LHCN-M2 (cell line): ENCODE measurements around the gene TECPR2. TPM values are rescaled to one million over a fixed set of nuclear protein-coding genes. Genes with fewer than 3 reads are reported as not detected.
A peak's percentile ranks its signal among the peaks of the same experiment; 100 is the strongest.
"Not testable (repeated sequence)": the region's sequence is repeated elsewhere in the genome, so short reads cannot be mapped to it uniquely, and the experiment has no call there.

ENCODE experiments used
- DNase-seq: peaks from one replicate; pipeline ENCODE4 v3.0.0-alpha.2; 2012; ENCODE audit warnings: low read depth
- polyA plus RNA-seq: library from polyadenylated mRNA; unstranded; fragments of >200 nt; gene quantifications from one replicate; pipeline ENCODE4 v1.2.1, GENCODE V29; 2012; ENCODE audit warnings: missing spikeins
- total RNA-seq: library from RNA; depleted of rRNA; stranded (reverse); fragments of >200 nt; gene quantifications from 2 replicates; pipeline ENCODE4 v1.2.3, GENCODE V29; 2014; rRNA removed

Gene TECPR2
- 20.4 and 21.7 TPM in 2 replicates for total RNA-seq
- 8.9 TPM for polyA plus RNA-seq

GRCh38 chr14:102362545-102363181 lies at the start of gene TECPR2, which contains the start of gene CINP:
Gene TECPR2, plus strand, starts transcription at chr14:102362941. Its CDS starts 13,781 bp downstream, at chr14:102376722.
Gene CINP, minus strand, starts transcription at chr14:102362890. Its CDS starts 39 bp downstream, at chr14:102362851.
- peak; percentile 92 for DNase-seq

- peak; percentile 78 for DNase-seq
Measured at GRCh38 chr14:102314242-102315011, 48.3 kb upstream of the TECPR2 start.

GRCh38 chr14:102315121-102315520 lies 47.6 kb upstream of the TECPR2 start:
- DNase-seq: no peak

GRCh38 chr14:102316338-102316742 lies 46.4 kb upstream of the TECPR2 start:
- peak; percentile 79 for DNase-seq

GRCh38 chr14:102316743-102317563 lies 45.8 kb upstream of the TECPR2 start:
- peak; percentile 92 for DNase-seq

GRCh38 chr14:102317564-102318248 lies 45.0 kb upstream of the TECPR2 start:
- DNase-seq: no peak

GRCh38 chr14:102318781-102319276 lies 43.9 kb upstream of the TECPR2 start:
- DNase-seq: no peak

- peak; percentile 86 for DNase-seq
Measured at GRCh38 chr14:102319351-102320032, 43.2 kb upstream of the TECPR2 start, which contains the start of gene ZNF839. Gene ZNF839, plus strand, starts transcription at chr14:102319746. Its CDS starts 20 bp downstream, at chr14:102319766.

- DNase-seq: peak; percentile 33
Measured at GRCh38 chr14:102320033-102320660, 42.6 kb upstream of the TECPR2 start.

GRCh38 chr14:102320671-102321455 lies 41.9 kb upstream of the TECPR2 start:
- no peak for DNase-seq

GRCh38 chr14:102321456-102322422 lies 41.0 kb upstream of the TECPR2 start:
- DNase-seq: no peak

- DNase-seq: peak; percentile 90
Measured at GRCh38 chr14:102323102-102323501, 39.6 kb upstream of the TECPR2 start.

GRCh38 chr14:102325791-102326345 lies 36.9 kb upstream of the TECPR2 start:
- DNase-seq: no peak

- no peak for DNase-seq
Measured at GRCh38 chr14:102326583-102326982, 36.2 kb upstream of the TECPR2 start.

- DNase-seq: not testable (repeated sequence)
Measured at GRCh38 chr14:102329381-102329780, 33.4 kb upstream of the TECPR2 start.

- DNase-seq: no peak
Measured at GRCh38 chr14:102330806-102331205, 31.9 kb upstream of the TECPR2 start.

- no peak for DNase-seq
Measured at GRCh38 chr14:102333390-102333789, 29.4 kb upstream of the TECPR2 start.
